ENCODE results near the gene GRWD1. TPM values are rescaled to one million over a fixed set of nuclear protein-coding genes. Genes with fewer than 3 reads are reported as not detected.

Gene GRWD1
- total RNA-seq, 2 donors from 2014 or later = 26.2 to 39.7 TPM

DNA sequence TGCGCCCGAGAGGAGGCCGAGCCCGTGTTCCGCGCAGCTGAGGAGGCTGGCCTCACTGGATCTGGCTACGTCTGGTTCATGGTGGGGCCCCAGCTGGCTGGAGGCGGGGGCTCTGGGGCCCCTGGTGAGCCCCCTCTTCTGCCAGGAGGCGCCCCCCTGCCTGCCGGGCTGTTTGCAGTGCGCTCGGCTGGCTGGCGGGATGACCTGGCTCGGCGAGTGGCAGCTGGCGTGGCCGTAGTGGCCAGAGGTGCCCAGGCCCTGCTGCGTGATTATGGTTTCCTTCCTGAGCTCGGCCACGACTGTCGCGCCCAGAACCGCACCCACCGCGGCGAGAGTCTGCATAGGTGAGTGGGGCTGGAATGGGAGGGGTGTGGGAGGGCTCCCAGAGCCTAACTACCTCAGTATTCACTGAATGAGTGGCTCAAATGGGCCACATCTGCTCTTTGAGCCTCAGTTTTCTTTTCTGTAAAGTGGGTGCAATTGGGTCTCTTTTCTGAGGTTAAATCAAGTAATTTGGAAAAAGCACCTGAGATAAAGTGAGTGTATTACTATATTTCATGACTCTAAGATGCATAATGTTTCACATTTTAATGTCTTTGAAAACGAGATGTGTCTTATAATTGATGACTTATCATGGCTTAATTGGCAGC is 40.6 kb upstream of the GRWD1 start:
- H3K4me1 ChIP-seq (replicated peaks) = no peaks in the 10 kb centered on the region
- H3K9me3 ChIP-seq = no peaks in the 10 kb centered on the region
- no peaks in the 10 kb centered on the region for H3K36me3 ChIP-seq
- H3K27ac ChIP-seq = no peak overlapping the region
- WGBS = 89% methylated on average over 21 of the region's 27 CpGs
- no peaks in the 10 kb centered on the region for H3K27me3 ChIP-seq (replicated peaks; ENCODE audit: insufficient read depth)
- TF ChIP-seq, protein P1, sequence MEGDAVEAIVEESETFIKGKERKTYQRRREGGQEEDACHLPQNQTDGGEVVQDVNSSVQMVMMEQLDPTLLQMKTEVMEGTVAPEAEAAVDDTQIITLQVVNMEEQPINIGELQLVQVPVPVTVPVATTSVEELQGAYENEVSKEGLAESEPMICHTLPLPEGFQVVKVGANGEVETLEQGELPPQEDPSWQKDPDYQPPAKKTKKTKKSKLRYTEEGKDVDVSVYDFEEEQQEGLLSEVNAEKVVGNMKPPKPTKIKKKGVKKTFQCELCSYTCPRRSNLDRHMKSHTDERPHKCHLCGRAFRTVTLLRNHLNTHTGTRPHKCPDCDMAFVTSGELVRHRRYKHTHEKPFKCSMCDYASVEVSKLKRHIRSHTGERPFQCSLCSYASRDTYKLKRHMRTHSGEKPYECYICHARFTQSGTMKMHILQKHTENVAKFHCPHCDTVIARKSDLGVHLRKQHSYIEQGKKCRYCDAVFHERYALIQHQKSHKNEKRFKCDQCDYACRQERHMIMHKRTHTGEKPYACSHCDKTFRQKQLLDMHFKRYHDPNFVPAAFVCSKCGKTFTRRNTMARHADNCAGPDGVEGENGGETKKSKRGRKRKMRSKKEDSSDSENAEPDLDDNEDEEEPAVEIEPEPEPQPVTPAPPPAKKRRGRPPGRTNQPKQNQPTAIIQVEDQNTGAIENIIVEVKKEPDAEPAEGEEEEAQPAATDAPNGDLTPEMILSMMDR (IDR thresholded peaks at IDR 0.05) = no peak
- TF ChIP-seq POLR2AphosphoS5 (IDR thresholded peaks at IDR 0.05) (no peak), POLR2A (IDR thresholded peaks at IDR 0.05) (no peak)
- H3K4me3 ChIP-seq = no peak overlapping the region
- intact Hi-C loops (cut with DNase I) = no loop called here
- no peak for DNase-seq (ENCODE audit: low spot score)

DNA sequence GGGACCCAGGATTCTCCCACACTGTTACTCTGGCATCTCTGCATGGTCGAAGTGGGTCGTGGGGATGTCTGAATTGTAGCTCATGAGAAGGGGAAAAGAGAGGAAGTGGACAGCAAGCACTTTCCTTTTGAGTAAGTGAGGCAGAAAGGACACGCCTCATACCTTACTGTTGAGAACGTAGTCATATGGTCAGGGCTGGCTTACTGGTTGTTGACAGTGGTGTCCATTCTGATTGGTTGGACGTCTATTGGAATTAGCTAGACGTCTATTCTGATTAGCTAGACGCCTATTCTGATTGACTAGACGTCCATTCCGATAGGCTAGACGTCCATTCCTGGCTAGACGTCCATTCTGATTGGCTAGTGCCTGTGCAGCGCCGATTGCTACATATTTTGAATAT is 39.9 kb upstream of the GRWD1 start:
- no peaks in the 10 kb centered on the region for H3K9me3 ChIP-seq
- no peaks in the 10 kb centered on the region for H3K36me3 ChIP-seq
- H3K4me3 ChIP-seq = no peak overlapping the region
- H3K27me3 ChIP-seq (replicated peaks; ENCODE audit: insufficient read depth) = no peaks in the 10 kb centered on the region
- DNase-seq (ENCODE audit: low spot score) = no peak
- TF ChIP-seq, protein P1 (IDR thresholded peaks at IDR 0.05) = no peak
- no peaks in the 10 kb centered on the region for H3K4me1 ChIP-seq (replicated peaks)
- no peak overlapping the region for H3K27ac ChIP-seq
- 82% methylated on average over 13 of the region's 13 CpGs for WGBS
- intact Hi-C loops (cut with DNase I) = no loop called here

DNA sequence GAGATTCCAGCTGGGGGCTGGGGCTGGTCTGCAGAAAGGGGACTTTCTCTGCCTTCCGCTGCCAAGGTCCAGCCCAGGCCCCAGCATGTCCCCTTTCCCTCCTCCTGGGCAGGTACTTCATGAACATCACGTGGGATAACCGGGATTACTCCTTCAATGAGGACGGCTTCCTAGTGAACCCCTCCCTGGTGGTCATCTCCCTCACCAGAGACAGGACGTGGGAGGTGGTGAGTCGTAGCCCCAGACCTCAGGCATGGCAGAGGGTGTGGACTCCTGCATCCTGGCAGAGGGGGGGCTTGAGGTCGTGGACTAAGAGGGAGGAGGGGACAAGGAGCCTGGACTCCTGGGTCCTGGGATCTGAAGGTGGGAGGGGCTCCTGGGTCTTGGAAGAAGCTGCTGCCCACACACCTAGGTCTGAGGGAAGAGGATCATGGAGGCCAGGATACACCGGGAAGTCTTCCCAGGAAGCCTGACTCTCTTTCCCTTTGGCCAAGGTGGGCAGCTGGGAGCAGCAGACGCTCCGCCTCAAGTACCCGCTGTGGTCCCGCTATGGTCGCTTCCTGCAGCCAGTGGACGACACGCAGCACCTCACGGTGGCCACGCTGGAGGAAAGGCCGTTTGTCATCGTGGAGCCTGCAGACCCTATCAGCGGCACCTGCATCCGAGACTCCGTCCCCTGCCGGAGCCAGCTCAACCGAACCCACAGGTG is 31.8 kb upstream of the GRWD1 start:
- 46% methylated on average over 24 of the region's 24 CpGs for WGBS
- Histone ChIP-seq H3K4me3 (no peak overlapping the region), H3K27ac (no peak overlapping the region), H3K9me3 (no peaks in the 10 kb centered on the region), H3K36me3 (no peaks in the 10 kb centered on the region), H3K27me3 (replicated peaks; ENCODE audit: insufficient read depth) (no peaks in the 10 kb centered on the region), H3K4me1 (replicated peaks) (no peaks in the 10 kb centered on the region)
- DNase-seq (ENCODE audit: low spot score) = no peak
- TF ChIP-seq, protein P1 (IDR thresholded peaks at IDR 0.05) = no peak
- TF ChIP-seq POLR2AphosphoS5 (IDR thresholded peaks at IDR 0.05) (no peak), POLR2A (IDR thresholded peaks at IDR 0.05) (no peak)
- intact Hi-C loops (cut with DNase I) = no loop called here

DNA sequence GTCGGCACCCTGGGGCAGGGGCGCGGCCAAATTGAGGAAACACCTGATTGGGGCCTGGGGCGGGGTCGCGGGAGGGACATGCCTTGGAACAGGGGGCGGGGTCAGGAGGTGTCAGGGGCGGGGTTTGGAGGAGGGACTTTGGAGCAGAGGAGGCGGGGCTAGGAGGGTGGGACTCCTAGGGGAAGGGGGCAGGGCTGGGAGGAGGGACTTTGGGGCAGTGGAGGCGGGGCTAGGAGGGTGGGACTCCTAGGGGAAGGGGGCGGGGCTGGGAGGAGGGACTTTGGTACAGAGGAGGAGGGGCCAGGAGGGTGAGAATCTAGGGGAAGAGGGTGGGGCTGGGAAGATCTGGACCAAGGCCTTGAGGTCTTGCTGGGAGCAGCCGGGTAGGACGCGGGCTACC is 30.4 kb upstream of the GRWD1 start:
- DNase-seq (ENCODE audit: low spot score) = peak; percentile 37

More for the DNA sequence above, 30.4 kb upstream of the GRWD1 start:
- Histone ChIP-seq H3K9me3 (no peaks in the 10 kb centered on the region), H3K4me3 (no peak overlapping the region), H3K27me3 (replicated peaks; ENCODE audit: insufficient read depth) (no peaks in the 10 kb centered on the region), H3K4me1 (replicated peaks) (no peaks in the 10 kb centered on the region), H3K27ac (no peak overlapping the region), H3K36me3 (no peaks in the 10 kb centered on the region)
- TF ChIP-seq POLR2AphosphoS5 (IDR thresholded peaks at IDR 0.05) (no peak), POLR2A (IDR thresholded peaks at IDR 0.05) (no peak)
- TF ChIP-seq, protein P1 (IDR thresholded peaks at IDR 0.05) = no peak
- WGBS = 10% methylated on average over 14 of the region's 14 CpGs
- intact Hi-C loops (cut with DNase I) = no loop called here
